ENCODE results near the gene KSR2.
A peak's percentile ranks its signal among the peaks of the same experiment; 100 is the strongest.
"Not testable (repeated sequence)": the region's sequence is repeated elsewhere in the genome, so short reads cannot be mapped to it uniquely, and the experiment has no call there.

Gene KSR2

DNA sequence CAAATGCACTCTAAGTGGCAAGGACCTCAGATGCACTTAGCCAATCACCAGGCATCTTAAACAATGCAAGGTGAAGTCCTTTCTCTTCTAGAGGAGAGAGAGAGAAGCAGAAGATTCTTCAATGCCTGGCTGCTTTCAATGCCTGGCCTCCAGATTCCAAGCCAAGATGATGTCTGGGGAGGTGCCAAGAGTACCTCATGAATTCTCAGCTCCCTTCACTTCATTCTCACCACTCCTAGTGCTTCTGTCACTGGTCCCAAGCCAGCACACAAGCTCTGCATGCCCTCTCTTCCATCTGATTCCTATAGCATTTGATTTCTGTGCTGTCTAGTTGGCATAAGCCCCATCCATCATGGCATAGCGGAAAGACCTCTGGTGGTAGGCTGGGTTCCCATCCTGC, 225.0 kb downstream of the KSR2 start:
- DNase-seq = no peak

DNA sequence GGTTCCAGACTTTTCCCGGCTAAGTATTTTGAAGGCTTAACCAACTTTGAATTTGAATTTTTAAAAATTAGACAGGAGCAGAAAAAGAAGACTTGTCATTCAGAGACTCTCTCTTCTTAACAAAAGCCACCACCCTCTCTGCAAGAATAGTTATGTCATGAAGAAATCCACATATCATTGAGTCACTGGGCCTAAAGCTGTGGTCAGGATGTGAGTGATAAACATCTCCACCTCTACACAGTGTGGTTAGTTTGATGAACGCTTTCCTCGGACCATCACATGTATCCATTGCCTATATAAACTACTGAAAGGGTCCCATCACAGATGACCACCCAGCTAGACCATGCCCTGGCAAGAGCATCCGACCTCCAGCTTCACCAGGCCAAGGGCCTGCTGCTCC, 226.1 kb downstream of the KSR2 start:
- no peak for DNase-seq

DNA sequence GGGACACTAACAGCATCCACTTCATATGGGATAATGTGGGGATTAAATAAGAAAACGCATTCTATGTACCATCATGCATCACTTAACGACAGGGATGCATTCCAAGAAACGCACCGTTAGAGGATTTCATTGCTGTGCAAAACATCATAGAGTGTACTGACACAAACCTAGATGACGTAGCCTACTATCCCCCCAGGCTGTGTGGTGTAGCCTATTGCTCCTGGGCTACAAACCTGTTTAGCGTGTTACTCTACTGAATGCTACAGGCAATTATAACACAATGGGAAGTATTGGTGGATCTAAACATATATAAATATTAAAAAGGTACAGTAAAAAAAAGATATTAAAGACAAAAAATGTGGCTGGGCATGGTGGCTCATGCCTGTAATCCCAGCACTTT, 230.6 kb downstream of the KSR2 start:
- no peak for DNase-seq

DNA sequence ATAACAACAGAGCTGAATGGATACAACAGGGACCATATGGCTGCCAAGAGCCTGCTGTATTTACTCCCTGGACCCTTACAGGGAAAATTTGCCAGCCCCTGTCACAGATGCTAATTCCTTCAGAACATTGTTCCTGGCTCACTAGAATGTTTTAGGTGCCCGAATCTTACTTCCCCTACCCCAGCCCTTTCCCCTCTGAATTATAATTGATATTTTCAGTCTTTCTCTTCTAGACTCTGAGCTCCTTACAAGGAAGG, 235.3 kb downstream of the KSR2 start:
- no peak for DNase-seq

DNA sequence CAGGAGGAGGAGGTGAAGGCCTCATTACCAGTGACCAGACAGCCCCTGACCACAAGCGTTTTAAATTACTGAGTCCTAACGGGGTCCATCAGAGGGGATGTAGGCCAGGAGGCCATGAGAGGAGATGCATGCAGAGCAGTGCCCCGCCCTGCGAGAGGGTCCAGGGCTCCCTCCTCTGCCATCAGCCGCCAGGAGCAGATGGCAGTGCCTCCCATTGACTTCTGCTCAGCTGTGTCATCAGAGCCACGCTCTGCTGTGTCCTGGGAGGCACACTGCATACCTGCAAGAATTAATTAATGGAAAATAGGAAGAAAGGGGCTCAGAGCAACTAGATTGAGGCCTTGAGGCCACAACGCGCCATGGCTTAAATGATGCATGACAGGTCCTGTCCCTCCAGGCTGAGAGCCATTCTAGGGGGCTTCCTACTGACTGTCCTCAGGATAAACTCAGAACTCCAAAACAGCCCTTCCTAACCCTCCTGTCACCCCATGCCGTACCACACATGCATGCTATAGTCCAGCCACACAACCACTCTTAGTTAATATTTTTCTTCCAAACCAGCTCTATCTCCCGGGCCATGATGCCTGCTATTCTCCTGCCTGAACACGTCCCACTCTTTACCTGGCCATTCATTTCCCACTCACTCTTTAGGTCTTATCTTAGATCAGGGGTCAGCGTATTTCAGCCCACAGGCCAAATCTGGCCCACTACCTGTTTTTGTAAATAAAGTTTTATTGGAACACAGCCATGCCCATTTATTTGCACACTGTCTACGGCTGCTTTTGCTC, 235.8 kb downstream of the KSR2 start:
- DNase-seq = no peak

DNA sequence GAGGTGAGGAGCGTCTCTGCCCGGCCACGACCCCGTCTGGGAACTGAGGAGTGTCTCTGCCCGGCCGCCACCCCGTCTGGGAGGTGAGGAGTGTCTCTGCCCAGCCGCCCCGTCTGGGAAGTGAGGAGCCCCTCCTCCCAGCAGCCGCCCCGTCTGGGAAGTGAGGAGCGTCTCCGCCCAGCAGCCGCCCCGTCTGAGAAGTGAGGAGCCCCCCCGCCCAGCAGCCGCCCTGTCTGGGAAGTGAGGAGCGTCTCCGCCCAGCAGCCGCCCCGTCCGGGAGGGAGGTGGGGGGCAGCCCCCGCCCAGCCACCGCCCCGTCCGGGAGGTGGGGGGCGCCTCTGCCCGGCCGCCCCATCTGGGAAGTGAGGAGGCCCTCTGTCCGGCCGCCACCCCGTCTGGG, 237.7 kb downstream of the KSR2 start:
- DNase-seq = not testable (repeated sequence)

DNA sequence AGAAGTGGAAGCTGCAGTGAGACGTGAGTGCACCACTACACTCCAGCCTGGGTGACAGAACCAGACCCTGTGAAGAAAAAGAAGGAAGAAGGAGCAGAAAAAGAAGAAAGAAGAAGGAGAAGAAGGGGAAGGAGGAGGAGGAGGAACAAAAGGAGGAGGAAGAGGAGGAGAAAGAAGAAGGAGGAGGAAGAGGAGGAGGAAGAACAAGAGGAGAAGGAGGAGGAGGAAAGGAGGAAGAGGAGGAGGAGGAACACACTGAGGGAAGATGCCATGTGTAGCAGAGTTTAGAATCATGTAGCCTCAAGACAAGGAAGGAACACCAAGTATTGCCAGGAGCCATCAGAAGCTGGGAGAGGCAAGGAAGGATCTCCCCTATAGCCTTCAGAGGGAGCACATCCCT, 241.5 kb downstream of the KSR2 start:
- no peak for DNase-seq

DNA sequence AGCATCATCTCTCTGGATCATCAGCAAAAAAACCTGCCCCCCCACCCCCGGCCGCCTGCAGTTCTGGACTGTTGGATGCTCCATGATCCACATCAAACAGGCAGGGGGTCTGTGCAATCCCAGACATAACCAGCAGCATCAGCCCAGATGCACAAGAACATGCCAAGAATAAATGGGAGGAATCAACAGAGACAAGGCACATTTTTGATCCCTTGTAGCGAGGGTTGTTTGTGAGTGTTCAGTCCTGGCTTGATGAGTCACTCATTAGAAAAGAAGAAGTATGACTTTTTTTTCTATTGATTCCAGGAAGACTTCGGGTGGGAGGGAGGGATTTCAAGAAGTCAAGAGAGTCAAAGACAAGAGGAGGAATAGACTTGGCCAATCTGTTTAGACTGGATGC, 244.2 kb downstream of the KSR2 start:
- no peak for DNase-seq

DNA sequence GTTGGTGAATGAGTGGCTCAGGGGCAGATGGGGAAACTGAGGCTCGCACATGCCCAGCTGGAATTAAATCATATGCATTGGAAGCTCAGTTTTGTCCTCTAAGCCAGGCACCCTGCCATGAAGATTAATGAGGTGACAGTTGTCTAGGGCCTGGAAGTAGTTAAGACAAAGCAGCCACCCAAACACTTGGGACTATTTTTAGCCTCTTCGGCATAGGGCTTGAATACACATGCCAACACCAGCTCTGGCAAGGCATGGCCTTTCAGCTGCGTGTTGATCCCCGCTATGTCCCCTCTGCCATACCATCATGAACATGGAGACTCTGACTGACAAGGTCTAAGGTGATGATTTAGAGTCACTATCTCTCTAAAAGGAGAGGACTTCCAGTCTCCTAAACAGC, 250.2 kb downstream of the KSR2 start:
- DNase-seq = no peak

DNA sequence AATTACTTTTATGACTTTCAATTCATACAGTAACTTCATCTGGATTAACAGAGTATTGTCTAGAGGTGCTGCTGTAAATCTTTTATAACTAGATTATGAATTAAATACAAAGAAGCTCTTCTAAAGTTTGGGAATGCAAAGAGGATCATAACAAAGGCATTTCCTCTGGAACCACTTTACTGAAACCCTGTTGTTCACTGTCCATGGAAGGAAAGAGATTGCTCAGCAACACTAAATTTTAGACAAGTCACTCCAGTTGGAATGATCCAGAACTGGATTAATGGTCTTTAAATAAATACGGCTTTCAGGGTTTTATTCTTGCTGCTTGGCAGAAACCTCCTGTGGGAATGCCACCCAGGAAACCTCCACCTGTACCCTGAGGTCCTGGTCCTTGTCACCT, 250.6 kb downstream of the KSR2 start:
- no peak for DNase-seq

DNA sequence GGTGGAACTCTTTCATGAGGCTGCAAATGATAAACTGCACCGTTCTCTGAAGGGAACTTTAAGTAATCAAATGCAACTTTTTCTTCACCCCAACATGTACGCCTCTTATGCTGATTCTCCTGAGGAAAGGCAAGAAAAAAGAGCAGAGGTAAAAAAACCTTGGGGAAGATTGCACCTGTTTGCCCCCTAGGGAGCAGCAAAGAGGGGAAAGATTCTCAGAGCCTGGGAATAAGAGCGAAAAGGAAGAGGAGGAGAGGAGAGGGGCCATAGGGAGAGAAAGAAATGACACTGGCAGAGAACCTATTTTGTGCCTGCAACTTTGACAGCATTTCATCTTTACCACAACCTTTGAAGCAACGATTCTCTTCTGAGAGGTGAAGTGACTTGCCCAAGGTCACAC, 254.6 kb downstream of the KSR2 start:
- DNase-seq = no peak

DNA sequence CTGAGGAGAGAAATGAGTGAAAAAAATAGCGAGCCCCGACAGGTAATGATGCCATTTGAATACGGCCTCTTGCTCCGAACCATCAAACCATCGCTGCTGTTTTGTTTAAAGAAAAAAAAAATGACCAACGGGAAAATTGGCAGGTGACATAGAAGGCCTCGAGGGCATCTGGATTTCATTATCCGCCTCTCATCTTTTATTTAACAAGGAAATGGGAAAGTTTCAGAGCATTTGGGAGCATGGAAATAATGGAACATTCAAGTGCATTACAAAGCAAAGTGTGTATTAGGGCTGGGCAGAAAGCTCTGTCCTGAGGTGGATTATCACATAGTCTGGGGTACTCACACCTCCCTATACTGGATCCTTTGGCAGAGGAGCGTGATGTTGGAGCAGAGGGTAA, 258.7 kb downstream of the KSR2 start:
- DNase-seq = no peak

DNA sequence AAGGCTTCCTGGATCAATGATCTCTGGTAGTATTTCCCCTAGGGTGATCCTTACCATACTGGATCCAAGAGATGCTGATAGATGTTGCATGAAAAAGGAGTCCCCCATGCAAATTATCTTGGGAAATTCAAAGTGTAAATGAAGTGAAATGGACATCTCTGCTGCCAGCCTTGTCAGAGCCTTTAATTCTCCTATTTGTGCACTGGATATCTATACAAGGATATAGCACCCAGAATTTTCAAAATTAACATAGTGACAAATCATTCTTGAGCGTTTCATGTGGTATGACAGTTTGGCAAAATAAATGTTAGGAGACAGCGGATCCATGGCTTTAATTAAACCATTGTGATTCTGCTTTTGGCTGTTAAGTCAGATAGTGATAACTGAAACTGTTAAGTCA, 260.9 kb downstream of the KSR2 start:
- no peak for DNase-seq

DNA sequence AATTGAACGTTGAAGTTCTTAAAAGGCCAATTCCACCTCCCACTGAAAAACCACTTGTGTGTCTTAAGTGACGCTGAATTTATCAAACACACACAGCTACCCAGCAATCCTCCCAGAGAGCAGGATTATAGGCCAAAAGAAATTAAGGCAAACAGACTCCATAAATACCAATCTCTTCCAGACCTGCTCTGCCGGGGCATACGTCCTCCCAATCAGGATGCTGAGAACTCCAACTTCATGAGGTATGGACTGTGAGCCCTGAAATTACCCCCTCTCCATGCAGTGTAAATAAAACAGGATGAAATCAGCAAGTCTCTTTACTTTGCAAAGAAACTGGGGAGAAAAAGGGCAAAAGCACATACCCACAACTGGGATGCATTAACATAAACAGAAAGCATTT, 265.2 kb downstream of the KSR2 start:
- DNase-seq = no peak

DNA sequence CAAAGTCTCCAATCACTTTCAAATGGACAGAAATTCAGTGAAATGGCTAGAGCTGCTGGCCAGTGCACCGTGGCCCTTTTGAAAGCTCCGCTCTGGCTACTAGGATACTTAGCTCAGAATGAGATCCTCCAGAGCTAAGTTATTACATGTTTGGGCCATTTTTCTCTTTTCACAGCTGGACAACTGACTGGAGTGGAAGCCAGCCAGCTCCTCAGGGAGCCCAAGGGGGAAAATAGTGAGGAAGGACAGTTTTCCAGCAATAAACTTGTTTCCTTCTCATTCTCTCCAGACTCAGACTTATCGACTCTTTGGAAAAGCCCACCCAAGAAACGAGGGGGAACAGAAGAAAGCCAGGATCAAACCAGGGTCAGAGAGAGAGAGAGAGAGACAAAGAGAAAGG, 266.0 kb downstream of the KSR2 start:
- no peak for DNase-seq

DNA sequence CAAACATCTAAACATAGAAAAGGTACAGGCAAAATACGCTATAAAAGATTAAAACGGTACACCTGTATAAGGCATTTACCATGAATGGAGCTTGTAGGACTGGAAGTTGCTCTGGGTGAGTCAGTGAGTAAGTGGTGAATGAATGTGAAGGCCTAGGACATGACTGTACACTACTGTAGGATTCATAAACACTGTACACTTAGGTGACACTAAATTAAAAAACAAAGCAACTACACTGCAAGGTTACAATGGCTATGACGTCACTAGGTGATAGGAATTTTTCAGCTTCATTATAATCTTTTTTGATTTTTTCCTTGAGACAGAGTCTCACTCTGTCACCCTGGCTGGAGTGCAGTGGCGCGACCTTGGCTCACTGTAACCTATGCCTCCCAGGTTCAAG, 269.2 kb downstream of the KSR2 start:
- no peak for DNase-seq

DNA sequence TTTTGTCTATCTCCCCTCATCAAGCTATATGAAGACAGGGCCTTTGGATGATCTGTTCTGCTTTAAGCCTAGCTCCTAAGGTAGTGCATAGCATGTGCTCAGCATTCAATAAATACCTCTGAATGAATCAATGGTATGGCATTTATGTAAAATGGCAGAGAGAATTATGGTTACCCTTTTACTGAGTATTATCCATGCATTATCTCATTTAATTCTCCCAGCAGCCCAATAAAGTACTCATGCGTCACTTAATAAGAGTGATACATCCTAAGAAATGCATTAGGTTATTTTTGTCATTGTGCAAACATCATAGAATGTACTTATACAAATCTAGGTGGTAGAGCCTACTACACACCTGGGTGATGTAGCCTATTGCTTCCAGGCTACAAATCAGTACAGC, 269.7 kb downstream of the KSR2 start:
- DNase-seq = no peak

DNA sequence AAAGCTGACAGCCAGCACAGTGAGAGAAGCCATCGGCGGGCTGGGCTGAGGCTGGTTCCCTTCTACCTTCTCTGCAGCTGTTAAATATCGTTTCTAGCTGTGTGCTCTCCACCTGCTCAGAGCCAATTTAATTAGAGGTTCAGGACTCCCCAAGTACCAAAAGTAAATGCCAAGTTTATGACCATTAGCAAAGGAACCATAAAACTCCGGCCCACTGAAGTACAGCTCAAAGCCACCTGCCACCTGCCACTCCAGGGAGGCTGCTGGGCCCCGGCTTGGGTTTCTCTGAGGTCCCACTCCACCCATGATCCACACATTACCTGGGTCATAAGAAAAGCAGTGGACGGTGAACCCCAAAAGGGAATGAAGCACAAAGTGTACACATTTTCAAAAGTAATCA, 272.8 kb downstream of the KSR2 start:
- no peak for DNase-seq

DNA sequence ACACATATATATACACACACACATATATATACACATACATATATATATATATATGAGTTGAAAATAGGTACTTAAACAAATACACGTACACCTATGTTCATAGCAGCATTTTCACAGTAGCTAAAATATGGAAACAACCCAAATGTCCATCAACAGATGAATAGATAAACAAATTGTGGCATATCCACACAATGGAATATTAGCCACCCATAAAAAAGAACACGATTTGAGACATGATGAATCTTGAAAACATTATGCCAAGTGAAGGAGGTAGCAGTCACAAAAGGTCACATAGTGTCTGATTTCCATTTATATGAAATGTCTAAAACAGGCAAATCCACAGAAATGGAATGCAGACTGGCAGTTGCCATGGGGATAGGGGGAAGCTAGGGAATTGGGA, 276.3 kb downstream of the KSR2 start:
- DNase-seq = no peak

DNA sequence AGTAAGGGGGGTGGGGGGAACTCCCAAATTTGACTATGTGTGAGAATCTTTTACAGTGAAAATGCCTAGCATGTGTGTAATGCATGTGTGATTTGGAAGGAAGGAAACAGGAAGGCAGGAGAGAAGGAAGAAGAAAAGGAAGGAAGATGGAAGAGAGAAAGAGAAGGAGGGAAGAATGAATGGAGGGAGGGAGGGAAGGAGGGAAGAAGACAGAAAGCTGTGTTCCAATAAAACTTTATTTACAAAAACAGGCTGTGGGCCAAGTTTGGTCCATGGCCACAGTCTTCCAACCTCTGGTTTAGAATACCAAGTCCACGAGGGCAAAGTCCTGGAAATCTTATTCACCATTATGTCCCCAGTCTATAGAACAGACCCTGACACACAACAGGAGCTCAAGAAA, 278.9 kb downstream of the KSR2 start:
- DNase-seq = no peak

DNA sequence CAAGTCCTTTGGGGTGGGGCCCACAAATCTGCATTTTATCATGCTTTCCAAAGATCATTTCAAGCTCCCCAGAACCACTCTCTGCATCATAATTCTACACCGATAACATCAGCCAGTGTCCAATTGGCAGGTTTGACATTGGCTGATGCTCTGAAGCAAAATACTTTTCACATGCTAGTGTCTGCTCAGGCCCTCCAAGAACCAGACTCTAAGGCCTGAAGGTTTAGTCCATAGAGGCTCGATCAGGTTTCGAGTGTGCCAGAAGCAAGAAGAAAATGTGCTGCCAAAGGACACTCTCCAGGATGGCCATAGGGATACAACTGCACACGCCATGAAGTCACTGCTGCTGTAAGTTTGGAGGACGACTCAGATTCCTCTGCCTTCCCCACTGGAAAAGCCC, 280.3 kb downstream of the KSR2 start:
- no peak for DNase-seq

DNA sequence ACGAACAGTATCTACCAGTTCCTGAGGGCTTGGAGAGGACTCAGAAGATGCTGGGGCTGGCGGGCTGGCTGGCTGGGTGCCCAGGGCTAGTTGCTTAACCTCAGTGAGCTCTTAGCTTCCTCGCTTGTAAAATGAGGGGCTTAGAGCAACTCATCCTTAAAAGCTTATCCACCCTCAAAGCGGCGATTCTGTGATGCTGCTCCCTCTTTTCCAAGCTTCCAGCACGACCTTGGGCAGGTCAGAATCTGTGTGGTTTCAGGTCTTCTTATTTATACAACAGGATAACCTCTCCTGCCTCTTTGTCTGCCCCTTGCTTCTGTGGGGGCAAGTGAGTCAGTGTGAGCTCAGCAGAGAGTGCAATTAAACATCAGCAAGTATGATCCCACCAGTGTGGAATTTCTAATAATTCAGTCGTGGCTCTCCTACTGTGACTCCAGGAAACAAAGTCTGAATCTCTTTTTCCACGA, 281.8 kb downstream of the KSR2 start:
- DNase-seq = peak; percentile 37

DNA sequence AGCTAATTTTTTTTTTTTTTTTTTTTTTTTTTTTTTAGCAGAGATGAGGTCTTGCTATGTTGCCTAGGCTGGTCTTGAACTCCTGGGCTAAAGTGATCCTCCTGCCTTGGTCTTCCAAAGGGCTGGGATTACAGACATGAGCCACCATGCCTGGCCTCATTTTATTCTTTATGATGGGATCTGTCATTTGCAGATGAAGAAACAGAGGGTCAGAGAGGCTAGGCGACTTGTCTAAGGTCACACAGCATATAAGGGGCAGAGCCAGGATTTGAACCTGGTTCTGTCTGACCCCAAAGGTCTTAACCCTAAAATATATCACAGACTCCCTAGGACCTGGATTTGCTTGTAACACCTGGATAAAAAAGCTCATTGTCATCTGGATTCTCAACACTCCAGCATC, 282.6 kb downstream of the KSR2 start:
- DNase-seq = no peak

DNA sequence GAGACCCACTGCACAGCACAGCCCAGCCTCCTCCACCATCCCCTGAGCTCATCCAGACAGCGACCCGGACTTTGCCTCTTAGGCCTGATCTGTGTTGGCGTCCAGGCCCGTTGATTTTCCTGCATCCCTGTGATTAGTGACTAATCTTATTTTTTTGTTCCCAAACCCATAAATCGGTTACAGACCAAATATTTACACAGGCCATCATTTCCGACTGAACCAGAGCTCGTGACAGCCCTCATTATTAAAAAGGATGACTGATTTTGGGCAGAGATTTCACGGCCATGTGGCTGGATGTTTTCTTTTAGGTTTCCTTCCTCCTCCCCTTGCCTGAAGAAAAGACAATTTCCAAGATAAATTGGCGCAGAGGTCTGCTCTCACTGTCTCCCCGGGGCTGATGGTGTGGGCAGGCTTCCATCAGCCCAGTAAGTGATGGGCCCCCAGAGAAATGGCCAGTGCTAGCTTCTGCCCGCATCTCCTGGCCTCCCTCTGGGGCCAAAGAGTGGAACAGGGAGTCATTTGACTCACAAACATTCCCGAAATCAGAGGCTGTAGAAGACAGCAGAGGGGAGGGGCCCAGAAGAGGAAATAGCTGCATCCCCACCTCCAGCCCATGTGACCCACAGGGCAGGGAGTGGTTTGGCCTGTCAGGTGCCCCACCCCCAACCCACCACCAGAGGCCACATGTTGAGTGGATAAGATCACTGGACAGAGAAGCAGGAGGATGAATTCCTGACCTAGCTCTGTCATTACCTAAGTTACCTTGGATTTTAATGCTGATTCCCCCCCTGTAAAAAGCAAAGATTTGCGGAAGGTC, 283.5 kb downstream of the KSR2 start:
- no peak for DNase-seq

DNA sequence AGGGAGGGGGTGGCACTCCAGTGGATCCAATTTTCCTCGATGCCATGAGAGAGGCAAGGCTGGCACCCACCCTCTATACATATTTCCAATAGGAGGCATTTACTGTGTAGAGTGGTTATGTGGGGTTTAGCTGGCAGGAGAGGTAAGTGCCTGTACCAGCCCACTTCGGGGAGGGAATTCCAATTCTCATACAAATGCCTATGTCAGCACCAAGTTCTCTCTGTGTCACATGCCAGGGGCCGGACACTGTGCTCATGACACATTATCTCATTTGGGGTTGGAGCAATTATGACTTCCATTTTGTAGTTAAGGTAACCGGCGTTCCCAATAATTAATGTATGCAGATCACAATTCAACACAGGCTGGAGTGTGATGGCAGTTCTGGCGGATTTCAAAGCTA, 284.3 kb downstream of the KSR2 start:
- no peak for DNase-seq
